WTC11 (cell line): Measurements from ENCODE around the gene PRKN. TPM values are rescaled to one million over a fixed set of nuclear protein-coding genes. Genes with fewer than 3 reads are reported as not detected.
A peak's percentile ranks its signal among the peaks of the same experiment; 100 is the strongest.

ENCODE experiments used
- ATAC-seq: fragments of 200-7000 bp; cut with Tn5 transposase; 2 replicates; pipeline ENCODE4 v1.10.0; 2021; ENCODE audit warnings: mild to moderate bottlenecking, moderate library complexity
- CTCF ChIA-PET: fragments of 300-600 bp; sonication (Branson Sonifier 250); formaldehyde crosslinking; loops from one replicate; lab custom pipeline; 2021; ENCODE audit warnings: antibody characterized with exemption; lab: Charles Lee
- POLR2A ChIA-PET: fragments of 350-600 bp; sonication (Branson Sonifier 250); formaldehyde crosslinking; loops from one replicate; lab custom pipeline; 2021; ENCODE audit warnings: antibody characterized with exemption; lab: Charles Lee
- DNase-seq: peaks from one replicate; pipeline ENCODE4 v3.0.0; 2021; ENCODE audit warnings: low spot score
- H3K27ac Mint-ChIP-seq: 2 replicates; pipeline ENCODE4 v1.8.0; 2021; ENCODE audit warnings: mixed read lengths
- H3K27me3 Mint-ChIP-seq: 2 replicates; pipeline ENCODE4 v1.8.0; 2021; ENCODE audit warnings: low read depth, mild to moderate bottlenecking, moderate library complexity, mixed read lengths
- H3K36me3 Mint-ChIP-seq: 2 replicates; pipeline ENCODE4 v1.8.0; 2021; ENCODE audit warnings: mixed read lengths
- H3K4me1 Mint-ChIP-seq: 2 replicates; pipeline ENCODE4 v1.8.0; 2022; ENCODE audit warnings: mixed read lengths
- H3K4me3 Mint-ChIP-seq: 2 replicates; pipeline ENCODE4 v1.8.0; 2021; ENCODE audit warnings: mild to moderate bottlenecking, moderate library complexity, mixed read lengths
- H3K9me3 Mint-ChIP-seq: 2 replicates; pipeline ENCODE4 v1.8.0; 2021; ENCODE audit warnings: mixed read lengths
- EMX1 ChIP-seq: fragments of 250-450 bp; sonication (Bioruptor Pico); IDR thresholded peaks from 2 replicates; pipeline ENCODE4 v1.8.0; 2021; ENCODE audit warnings: mild to moderate bottlenecking
- GTF2I ChIP-seq: fragments of 250-450 bp; sonication (Bioruptor Pico); conservative IDR thresholded peaks from 2 replicates; pipeline ENCODE4 v1.4.0; 2021; ENCODE audit warnings: mild to moderate bottlenecking
- MYBL2 ChIP-seq: sonication (generic); formaldehyde crosslinking; IDR thresholded peaks from 2 replicates; pipeline ENCODE4 v1.8.1; 2023; ENCODE audit warnings: mild to moderate bottlenecking, moderate library complexity, missing genetic modification reagents
- PRRX2 ChIP-seq: fragments of 250-450 bp; sonication (Bioruptor Pico); IDR thresholded peaks from 2 replicates; pipeline ENCODE4 v1.8.0; 2021; ENCODE audit warnings: mild to moderate bottlenecking
- RORB ChIP-seq: fragments of 250-450 bp; sonication (Bioruptor Pico); IDR thresholded peaks from 2 replicates; pipeline ENCODE4 v1.9.0; 2021; ENCODE audit warnings: mild to moderate bottlenecking
- TEAD1 ChIP-seq: sonication (generic); formaldehyde crosslinking; IDR thresholded peaks from 2 replicates; pipeline ENCODE4 v1.8.0; 2022; ENCODE audit warnings: mild to moderate bottlenecking, missing genetic modification reagents
- TEAD4 ChIP-seq: sonication (generic); formaldehyde crosslinking; IDR thresholded peaks from 2 replicates; pipeline ENCODE4 v1.8.0; 2022; ENCODE audit warnings: mild to moderate bottlenecking, missing genetic modification reagents
- ZNF121 ChIP-seq: sonication (generic); formaldehyde crosslinking; IDR thresholded peaks from 2 replicates; pipeline ENCODE4 v1.8.0; 2023; ENCODE audit warnings: missing genetic modification reagents
- ZNF263 ChIP-seq: sonication (generic); formaldehyde crosslinking; IDR thresholded peaks from 2 replicates; pipeline ENCODE4 v1.8.1; 2022; ENCODE audit warnings: low read depth, mild to moderate bottlenecking, moderate library complexity, missing genetic modification reagents
- ZNF317 ChIP-seq: sonication (generic); formaldehyde crosslinking; IDR thresholded peaks from 2 replicates; pipeline ENCODE4 v1.8.1; 2023; ENCODE audit warnings: low read depth, mild to moderate bottlenecking, moderate library complexity, missing genetic modification reagents, borderline replicate concordance
- ZNF416 ChIP-seq: fragments of 250-450 bp; sonication (Bioruptor Pico); IDR thresholded peaks from 2 replicates; pipeline ENCODE4 v1.9.0; 2021; ENCODE audit warnings: mild to moderate bottlenecking, inconsistent platforms
- total RNA-seq: library from RNA; stranded (reverse); gene quantifications from 3 replicates; pipeline ENCODE4 v1.2.3, GENCODE V29; 2021
- TF ChIP-seq, protein P1 (sequence below): fragments of 250-450 bp; sonication (Bioruptor Pico); IDR thresholded peaks from 2 replicates; pipeline ENCODE4 v1.9.0; 2021; ENCODE audit warnings: mild to moderate bottlenecking
- TF ChIP-seq, protein P2 (sequence below): sonication (generic); formaldehyde crosslinking; IDR thresholded peaks from 2 replicates; pipeline ENCODE4 v1.8.1; 2023; ENCODE audit warnings: mild to moderate bottlenecking, missing genetic modification reagents, moderate library complexity
- TF ChIP-seq, protein P3 (sequence below): fragments of 200-600 bp; IDR thresholded peaks from 2 replicates; pipeline ENCODE4 v1.8.0; 2022; ENCODE audit warnings: antibody characterized with exemption
- TF ChIP-seq, protein P4 (sequence below): sonication (generic); formaldehyde crosslinking; IDR thresholded peaks from 2 replicates; pipeline ENCODE4 v1.8.0; 2022; ENCODE audit warnings: missing genetic modification reagents
- TF ChIP-seq, protein P5 (sequence below): sonication (generic); formaldehyde crosslinking; IDR thresholded peaks from 2 replicates; pipeline ENCODE4 v1.8.1; 2023; ENCODE audit warnings: mild to moderate bottlenecking, missing genetic modification reagents
- TF ChIP-seq, protein P6 (sequence below): sonication (generic); formaldehyde crosslinking; IDR thresholded peaks from 2 replicates; pipeline ENCODE4 v1.8.1; 2022; ENCODE audit warnings: missing genetic modification reagents, borderline replicate concordance
- TF ChIP-seq, protein P7 (sequence below): sonication (generic); formaldehyde crosslinking; IDR thresholded peaks from 2 replicates; pipeline ENCODE4 v1.8.1; 2023; ENCODE audit warnings: mild to moderate bottlenecking, moderate library complexity, missing genetic modification reagents

PRKN gene
- total RNA-seq, 1 experiment from 2014 or later, result 0.59 TPM

DNA sequence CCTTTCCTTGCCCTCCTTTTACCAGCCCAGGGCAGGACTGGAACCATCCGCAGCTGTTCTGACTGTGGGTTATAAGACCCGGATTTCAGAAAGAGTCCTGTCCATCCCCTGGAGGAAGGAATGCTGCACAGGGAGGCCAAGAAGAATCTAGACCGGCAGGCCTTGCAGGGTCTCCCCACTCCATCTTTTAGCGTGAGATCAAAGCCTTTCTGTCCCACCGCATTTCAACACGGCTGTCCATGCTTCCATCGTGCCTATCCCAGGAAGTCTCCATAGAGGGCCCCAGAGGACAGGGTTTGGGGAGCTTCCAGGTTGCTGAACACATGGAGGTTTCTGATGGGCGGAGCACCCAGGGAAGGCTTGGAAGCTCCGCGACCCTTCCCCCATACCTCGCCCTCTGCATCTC, 1374.4 kb downstream of the PRKN start:
- Mint-ChIP-seq H3K4me1 (peaks cover 27% of the 10 kb centered on the region), H3K9me3 (no peaks in the 10 kb centered on the region), H3K27ac (no peak overlapping the region), H3K27me3 (peaks cover 4% of the 10 kb centered on the region; the same call in 1 of the 2 replicates), H3K4me3 (no peak overlapping the region), H3K36me3 (no peaks in the 10 kb centered on the region)
- DNase-seq, result peak; percentile 81
- TF ChIP-seq, protein P1, sequence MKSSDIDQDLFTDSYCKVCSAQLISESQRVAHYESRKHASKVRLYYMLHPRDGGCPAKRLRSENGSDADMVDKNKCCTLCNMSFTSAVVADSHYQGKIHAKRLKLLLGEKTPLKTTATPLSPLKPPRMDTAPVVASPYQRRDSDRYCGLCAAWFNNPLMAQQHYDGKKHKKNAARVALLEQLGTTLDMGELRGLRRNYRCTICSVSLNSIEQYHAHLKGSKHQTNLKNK (CRISPR knock-in tag), result no peak
- TF ChIP-seq TEAD1 (CRISPR knock-in tag) (no peak), GTF2I (CRISPR knock-in tag) (no peak), PRRX2 (CRISPR knock-in tag) (no peak), ZNF263 (CRISPR knock-in tag) (no peak), ZNF317 (no peak), ZNF416 (no peak), RORB (CRISPR knock-in tag) (no peak), TEAD4 (CRISPR knock-in tag) (0 out of 2 replicates have a peak, but pooled peaks have one; percentile 33), ZNF121 (CRISPR knock-in tag) (no peak), MYBL2 (no peak), EMX1 (CRISPR knock-in tag) (no peak)
- TF ChIP-seq, protein P2, sequence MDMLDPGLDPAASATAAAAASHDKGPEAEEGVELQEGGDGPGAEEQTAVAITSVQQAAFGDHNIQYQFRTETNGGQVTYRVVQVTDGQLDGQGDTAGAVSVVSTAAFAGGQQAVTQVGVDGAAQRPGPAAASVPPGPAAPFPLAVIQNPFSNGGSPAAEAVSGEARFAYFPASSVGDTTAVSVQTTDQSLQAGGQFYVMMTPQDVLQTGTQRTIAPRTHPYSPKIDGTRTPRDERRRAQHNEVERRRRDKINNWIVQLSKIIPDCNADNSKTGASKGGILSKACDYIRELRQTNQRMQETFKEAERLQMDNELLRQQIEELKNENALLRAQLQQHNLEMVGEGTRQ (CRISPR knock-in tag), result no peak
- TF ChIP-seq, protein P3, sequence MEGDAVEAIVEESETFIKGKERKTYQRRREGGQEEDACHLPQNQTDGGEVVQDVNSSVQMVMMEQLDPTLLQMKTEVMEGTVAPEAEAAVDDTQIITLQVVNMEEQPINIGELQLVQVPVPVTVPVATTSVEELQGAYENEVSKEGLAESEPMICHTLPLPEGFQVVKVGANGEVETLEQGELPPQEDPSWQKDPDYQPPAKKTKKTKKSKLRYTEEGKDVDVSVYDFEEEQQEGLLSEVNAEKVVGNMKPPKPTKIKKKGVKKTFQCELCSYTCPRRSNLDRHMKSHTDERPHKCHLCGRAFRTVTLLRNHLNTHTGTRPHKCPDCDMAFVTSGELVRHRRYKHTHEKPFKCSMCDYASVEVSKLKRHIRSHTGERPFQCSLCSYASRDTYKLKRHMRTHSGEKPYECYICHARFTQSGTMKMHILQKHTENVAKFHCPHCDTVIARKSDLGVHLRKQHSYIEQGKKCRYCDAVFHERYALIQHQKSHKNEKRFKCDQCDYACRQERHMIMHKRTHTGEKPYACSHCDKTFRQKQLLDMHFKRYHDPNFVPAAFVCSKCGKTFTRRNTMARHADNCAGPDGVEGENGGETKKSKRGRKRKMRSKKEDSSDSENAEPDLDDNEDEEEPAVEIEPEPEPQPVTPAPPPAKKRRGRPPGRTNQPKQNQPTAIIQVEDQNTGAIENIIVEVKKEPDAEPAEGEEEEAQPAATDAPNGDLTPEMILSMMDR, result peak; percentile 55; the same call in 1 of the 2 replicates
- TF ChIP-seq, protein P4, sequence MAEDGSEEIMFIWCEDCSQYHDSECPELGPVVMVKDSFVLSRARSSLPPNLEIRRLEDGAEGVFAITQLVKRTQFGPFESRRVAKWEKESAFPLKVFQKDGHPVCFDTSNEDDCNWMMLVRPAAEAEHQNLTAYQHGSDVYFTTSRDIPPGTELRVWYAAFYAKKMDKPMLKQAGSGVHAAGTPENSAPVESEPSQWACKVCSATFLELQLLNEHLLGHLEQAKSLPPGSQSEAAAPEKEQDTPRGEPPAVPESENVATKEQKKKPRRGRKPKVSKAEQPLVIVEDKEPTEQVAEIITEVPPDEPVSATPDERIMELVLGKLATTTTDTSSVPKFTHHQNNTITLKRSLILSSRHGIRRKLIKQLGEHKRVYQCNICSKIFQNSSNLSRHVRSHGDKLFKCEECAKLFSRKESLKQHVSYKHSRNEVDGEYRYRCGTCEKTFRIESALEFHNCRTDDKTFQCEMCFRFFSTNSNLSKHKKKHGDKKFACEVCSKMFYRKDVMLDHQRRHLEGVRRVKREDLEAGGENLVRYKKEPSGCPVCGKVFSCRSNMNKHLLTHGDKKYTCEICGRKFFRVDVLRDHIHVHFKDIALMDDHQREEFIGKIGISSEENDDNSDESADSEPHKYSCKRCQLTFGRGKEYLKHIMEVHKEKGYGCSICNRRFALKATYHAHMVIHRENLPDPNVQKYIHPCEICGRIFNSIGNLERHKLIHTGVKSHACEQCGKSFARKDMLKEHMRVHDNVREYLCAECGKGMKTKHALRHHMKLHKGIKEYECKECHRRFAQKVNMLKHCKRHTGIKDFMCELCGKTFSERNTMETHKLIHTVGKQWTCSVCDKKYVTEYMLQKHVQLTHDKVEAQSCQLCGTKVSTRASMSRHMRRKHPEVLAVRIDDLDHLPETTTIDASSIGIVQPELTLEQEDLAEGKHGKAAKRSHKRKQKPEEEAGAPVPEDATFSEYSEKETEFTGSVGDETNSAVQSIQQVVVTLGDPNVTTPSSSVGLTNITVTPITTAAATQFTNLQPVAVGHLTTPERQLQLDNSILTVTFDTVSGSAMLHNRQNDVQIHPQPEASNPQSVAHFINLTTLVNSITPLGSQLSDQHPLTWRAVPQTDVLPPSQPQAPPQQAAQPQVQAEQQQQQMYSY (CRISPR knock-in tag), result peak; percentile 78
- TF ChIP-seq, protein P5, sequence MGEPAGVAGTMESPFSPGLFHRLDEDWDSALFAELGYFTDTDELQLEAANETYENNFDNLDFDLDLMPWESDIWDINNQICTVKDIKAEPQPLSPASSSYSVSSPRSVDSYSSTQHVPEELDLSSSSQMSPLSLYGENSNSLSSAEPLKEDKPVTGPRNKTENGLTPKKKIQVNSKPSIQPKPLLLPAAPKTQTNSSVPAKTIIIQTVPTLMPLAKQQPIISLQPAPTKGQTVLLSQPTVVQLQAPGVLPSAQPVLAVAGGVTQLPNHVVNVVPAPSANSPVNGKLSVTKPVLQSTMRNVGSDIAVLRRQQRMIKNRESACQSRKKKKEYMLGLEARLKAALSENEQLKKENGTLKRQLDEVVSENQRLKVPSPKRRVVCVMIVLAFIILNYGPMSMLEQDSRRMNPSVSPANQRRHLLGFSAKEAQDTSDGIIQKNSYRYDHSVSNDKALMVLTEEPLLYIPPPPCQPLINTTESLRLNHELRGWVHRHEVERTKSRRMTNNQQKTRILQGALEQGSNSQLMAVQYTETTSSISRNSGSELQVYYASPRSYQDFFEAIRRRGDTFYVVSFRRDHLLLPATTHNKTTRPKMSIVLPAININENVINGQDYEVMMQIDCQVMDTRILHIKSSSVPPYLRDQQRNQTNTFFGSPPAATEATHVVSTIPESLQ (CRISPR knock-in tag), result no peak
- TF ChIP-seq, protein P6, sequence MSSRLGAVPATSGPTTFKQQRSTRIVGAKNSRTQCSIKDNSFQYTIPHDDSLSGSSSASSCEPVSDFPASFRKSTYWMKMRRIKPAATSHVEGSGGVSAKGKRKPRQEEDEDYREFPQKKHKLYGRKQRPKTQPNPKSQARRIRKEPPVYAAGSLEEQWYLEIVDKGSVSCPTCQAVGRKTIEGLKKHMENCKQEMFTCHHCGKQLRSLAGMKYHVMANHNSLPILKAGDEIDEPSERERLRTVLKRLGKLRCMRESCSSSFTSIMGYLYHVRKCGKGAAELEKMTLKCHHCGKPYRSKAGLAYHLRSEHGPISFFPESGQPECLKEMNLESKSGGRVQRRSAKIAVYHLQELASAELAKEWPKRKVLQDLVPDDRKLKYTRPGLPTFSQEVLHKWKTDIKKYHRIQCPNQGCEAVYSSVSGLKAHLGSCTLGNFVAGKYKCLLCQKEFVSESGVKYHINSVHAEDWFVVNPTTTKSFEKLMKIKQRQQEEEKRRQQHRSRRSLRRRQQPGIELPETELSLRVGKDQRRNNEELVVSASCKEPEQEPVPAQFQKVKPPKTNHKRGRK (CRISPR knock-in tag), result no peak
- TF ChIP-seq, protein P7, sequence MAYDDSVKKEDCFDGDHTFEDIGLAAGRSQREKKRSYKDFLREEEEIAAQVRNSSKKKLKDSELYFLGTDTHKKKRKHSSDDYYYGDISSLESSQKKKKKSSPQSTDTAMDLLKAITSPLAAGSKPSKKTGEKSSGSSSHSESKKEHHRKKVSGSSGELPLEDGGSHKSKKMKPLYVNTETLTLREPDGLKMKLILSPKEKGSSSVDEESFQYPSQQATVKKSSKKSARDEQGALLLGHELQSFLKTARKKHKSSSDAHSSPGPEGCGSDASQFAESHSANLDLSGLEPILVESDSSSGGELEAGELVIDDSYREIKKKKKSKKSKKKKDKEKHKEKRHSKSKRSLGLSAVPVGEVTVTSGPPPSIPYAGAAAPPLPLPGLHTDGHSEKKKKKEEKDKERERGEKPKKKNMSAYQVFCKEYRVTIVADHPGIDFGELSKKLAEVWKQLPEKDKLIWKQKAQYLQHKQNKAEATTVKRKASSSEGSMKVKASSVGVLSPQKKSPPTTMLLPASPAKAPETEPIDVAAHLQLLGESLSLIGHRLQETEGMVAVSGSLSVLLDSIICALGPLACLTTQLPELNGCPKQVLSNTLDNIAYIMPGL (CRISPR knock-in tag), result no peak
- ChIA-PET CTCF (interaction anchor here (0.5 to 4.7 kb wide), 13 partner anchors 9 to 781 kb away, joined by 3 to 69 read pairs (median 4); partner anchors contain the start of gene AGPAT4), POLR2A (interaction anchor here (1.0 kb wide), 1 partner anchor 79 kb away, joined by 7 read pairs; the partner anchor contains the start of gene AGPAT4)
- ATAC-seq, result peak; percentile 96
